HG02885 (cell line): Measurements from ENCODE around the gene CLOCK.
A peak's percentile ranks its signal among the peaks of the same experiment; 100 is the strongest.
"Not testable (repeated sequence)": the region's sequence is repeated elsewhere in the genome, so short reads cannot be mapped to it uniquely, and the experiment has no call there.

Experiments
- ATAC-seq: cut with Tn5 transposase; IDR thresholded peaks from one replicate; pipeline ENCODE4 v1.9.1; 2021; ENCODE audit warnings: mild to moderate bottlenecking; ENCODE audit not compliant: unreplicated experiment, poor library complexity

The CLOCK gene, protein sequence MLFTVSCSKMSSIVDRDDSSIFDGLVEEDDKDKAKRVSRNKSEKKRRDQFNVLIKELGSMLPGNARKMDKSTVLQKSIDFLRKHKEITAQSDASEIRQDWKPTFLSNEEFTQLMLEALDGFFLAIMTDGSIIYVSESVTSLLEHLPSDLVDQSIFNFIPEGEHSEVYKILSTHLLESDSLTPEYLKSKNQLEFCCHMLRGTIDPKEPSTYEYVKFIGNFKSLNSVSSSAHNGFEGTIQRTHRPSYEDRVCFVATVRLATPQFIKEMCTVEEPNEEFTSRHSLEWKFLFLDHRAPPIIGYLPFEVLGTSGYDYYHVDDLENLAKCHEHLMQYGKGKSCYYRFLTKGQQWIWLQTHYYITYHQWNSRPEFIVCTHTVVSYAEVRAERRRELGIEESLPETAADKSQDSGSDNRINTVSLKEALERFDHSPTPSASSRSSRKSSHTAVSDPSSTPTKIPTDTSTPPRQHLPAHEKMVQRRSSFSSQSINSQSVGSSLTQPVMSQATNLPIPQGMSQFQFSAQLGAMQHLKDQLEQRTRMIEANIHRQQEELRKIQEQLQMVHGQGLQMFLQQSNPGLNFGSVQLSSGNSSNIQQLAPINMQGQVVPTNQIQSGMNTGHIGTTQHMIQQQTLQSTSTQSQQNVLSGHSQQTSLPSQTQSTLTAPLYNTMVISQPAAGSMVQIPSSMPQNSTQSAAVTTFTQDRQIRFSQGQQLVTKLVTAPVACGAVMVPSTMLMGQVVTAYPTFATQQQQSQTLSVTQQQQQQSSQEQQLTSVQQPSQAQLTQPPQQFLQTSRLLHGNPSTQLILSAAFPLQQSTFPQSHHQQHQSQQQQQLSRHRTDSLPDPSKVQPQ

DNA sequence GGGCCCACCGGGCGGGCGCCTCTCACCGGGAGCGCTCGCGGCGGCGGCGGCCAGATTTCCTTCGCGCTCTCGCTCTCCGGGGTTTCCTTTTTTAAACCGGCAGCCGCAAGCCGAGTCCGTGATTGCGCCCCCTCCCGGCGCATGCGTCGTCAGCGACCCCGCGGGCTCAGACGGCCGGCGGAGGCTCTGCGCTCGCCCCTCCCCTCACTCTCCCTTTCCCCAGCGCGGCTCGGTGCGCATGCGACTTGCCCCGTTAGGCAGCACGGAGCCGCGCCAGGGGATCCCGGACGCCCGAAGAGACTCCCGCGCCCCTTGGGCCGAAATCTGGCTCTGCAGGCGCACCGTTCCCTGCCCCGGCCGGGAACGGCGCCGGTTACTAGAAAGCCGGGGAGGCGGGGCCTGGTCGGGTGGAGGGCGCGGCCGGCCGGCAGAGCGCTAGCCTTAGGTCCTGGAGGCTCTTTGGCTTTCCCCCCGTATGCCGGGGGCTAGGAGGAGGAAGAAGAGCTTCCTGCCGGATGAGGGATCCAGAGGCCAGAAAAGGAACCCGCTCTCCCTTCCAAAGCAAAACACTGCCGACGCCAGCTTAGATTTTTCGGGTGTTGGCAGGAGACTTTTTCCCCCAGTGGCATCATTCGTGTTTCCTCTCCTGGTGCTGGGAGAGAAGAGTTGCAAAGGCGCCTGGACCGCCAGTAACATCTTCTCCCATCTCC lies at the start of gene CLOCK:
CLOCK (minus strand) TSS at position 154 of the 710 bp plus-strand sequence. CDS start 64,124 bp downstream, outside the sequence.
- ATAC-seq: peak; percentile 73

DNA sequence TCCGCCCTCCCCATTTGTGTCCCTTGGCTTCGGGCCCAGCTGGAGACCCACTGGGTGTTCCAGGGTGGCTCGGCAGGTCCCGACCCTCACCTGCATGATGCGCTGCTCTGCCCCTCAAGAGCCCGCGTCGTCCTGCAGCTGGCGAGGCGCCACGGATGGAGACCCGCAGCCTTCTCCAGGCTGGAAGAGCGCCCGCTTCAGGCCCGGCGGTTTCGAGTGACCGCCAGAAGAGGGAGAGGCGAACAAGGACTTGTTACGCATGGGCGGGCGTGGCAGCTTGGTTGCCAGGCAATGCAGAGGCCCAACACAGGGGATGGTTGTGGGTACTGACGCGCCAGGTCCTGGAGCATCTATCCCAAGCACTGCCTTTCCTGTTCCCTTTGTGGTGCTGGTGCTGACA lies 45.3 kb upstream of the CLOCK start, which contains the start of gene PDCL2:
PDCL2 (minus strand) TSS at position 232 of the 400 bp plus-strand sequence; CDS start at position 96, 136 bp downstream.
- no peak for ATAC-seq

DNA sequence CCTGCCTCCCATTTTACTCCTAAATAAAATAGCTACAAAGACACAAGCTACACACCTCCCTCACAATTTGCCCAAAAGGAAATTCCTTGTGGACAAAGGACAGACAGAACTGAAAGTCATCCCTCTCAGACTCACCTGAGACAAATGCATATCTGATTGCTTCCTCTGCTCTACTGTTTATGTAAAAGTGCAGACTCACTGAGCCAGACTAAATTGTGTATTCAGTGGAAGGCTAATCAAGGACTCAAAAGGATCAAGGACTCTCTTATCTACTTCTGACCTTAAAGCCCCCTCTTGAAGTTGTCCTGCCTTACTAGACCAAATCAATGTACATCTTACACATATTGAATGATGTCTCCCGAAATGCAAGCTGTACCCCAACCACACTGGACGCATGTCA lies 41.5 kb upstream of the CLOCK start:
- no peak for ATAC-seq

DNA sequence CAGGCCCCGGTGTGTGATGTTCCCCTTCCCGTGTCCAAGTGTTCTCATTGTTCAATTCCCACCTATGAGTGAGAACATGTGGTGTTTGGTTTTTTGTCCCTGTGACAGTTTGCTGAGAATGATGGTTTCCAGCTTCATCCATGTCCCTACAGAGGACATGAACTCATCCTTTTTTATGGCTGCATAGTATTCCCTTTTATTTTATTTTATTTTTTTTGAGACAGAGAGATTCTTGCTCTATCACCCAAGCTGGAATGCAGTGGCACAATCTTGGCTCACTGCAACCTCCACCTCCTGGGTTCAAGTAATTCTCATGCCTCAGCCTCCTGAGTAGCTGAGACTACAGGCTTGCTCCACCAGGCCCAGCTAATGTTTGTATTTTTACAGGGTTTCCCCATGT lies 36.1 kb upstream of the CLOCK start:
- ATAC-seq: not testable (repeated sequence)

DNA sequence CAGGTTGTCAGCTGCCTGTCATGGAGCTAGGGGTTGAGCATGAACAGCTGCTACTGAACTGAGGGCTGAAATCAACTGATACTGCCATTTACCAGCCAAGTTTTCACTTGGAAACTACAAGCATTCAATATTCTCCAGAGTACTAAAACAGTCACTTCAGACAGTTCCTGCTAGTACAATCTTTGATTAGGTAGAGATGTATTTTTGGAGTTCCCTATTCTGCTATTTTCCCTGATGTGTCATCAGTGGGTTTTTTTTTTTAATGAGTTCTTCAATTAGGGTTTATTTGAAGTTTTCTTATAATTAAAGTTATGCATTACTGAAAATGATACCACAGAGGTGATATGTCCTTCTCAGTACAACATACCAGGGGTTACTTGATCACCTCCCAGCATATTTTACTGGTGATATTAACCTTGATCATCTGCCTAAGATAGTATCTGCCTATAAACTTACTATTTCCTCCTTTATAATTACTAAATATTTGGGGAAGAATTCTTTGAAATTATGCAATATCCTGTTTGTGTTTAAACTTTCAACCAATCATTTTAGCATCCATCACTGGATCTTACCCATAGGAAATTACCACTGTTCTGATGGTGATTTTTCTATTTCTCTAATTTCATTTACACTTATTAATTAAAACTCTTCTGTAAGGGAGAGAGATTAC lies 31.8 kb upstream of the CLOCK start:
- ATAC-seq: no peak

DNA sequence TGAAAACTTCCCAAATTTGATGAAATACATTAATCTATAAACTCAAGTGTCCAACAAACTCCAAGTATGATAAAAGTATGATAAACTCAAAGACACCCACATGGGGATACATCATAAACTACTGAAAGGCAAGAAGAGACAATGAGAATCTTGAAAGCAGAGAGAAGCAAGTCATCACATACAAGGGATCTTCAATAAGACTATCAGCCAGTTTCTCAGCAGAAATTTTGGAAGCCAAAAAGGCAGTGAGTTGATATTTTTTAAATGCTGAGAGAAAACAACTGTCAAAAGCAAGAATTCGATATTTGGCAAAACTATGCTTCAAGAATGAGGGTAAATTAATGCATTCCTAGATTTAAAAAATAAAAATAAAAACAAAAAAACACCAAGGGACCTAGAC lies 28.8 kb upstream of the CLOCK start:
- no peak for ATAC-seq

DNA sequence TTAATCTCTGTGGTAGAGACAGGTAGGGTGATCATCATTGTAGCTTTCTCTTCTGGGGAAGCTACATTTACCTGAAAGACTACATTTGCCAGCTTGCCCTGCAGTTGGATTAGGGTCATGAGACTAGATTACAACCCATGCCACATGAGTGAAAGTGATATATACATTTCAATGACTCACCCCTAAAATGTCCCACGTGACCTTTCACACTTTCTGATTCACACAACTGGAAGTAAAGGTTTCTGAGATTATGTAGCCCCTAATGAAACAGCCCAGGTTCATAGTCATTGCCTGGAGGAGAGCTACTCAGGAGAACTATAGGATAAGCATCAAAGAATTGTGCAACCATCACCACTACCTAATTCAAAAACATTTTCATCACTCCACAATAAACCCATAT lies 27.5 kb upstream of the CLOCK start:
- ATAC-seq: no peak

DNA sequence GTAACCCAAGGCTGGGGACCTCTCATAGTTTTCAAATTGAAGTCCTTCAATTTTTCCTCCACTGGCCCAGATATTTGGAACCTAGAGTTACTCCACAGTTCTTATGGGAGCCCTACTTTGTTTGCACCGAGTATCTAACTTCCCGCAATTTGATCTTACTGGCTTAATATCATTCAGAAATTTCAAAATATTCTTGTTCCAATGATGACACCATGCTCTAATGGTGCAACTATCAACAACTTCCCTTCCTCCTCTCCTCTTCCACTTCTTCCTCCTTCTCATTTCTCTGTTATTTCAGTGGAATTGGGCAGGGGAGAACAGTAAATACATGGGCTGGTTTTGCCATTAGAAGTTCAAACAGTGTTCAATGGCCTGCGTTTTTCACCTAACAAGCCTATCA lies 25.1 kb upstream of the CLOCK start:
- no peak for ATAC-seq

DNA sequence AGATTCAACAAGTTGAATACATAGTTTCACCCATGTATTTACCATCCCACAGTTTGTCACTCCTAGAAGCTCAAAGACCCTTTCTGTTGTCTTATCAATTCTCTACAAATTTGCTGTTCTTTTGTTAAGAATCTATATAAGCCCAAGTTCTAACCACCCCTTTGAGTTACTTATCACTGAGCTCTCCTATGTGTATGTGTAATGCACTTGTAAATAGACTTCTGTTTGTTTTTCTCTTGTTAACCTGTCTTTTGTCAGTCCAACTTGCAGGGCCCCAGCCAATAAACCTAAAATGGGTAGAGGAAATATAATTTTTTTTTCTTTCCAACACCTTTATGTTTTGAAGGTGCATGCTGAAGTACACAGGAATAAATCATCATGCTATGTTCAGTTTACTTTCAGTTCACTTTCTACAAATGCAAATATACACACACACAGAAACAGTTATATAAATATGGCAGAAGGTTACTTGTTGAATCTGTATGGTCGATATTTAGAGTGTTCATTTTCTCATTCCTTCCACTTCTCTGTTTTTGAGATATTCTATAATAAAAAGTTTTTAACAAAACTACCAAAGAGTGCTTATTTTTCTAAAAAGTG lies 22.3 kb upstream of the CLOCK start:
- ATAC-seq: peak; percentile 93

DNA sequence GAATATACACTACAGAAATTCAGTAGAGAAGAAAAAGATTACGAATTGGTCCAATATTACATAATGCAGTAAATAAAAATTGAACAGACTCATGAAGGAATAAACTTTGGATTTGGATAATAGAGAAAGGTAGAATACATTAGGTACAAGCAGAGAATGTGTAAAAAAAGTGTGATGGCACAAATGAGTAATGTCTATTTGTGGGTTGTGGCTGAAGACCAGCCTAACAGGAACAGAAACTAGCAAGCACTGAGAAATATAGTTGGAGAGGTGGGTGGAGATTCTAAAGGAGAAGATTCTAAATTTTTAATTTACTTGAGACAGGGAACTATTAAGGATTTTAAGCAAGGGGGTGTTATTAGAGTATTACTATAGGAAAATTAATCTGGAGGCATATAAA lies 15.2 kb upstream of the CLOCK start:
- peak; percentile 100 for ATAC-seq

DNA sequence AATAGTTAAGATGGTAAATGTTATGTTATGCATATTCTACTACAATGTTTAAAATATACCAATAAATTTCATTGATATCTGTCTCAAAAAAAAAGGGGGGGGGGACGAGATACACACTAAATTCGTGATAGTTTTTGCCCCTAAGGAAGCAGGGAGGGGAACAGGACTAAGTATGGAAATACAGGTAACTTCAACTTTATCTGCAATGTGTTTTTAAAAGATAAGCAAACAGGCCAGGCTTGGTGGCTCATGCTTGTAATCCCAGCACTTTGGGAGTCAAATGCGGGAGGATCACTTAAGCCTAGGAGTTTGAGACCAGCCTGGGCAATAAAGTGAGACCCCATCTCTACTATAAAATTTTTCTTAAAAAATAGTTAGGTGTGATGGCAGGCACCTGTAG lies 13.4 kb upstream of the CLOCK start:
- no peak for ATAC-seq

DNA sequence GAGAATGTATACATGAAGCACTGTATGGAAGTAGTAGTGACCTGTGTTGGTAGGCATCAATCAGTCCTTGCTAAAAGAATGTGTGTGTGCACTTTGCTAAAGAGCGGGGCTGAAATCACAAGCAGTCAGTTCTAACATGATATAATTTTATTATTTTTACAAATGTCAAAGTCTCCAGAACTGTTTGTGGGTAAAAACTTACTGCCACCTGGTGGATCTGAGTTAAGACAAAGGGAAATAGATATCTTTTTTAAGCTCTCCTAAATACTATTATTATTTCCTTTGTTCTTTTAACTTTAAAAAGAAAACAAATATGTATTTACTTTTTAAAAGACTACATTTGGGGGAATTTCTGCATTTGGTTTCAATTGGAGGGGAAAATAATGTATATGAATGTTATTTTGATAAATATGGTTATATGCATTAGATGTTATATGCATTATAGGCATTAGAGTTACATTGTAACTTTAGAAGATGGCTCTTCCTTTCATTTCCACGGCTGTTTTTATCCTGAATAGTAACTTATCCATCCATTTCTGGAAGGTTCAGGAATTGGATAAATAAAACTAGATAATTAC lies 7.8 kb upstream of the CLOCK start:
- peak; percentile 24 for ATAC-seq

DNA sequence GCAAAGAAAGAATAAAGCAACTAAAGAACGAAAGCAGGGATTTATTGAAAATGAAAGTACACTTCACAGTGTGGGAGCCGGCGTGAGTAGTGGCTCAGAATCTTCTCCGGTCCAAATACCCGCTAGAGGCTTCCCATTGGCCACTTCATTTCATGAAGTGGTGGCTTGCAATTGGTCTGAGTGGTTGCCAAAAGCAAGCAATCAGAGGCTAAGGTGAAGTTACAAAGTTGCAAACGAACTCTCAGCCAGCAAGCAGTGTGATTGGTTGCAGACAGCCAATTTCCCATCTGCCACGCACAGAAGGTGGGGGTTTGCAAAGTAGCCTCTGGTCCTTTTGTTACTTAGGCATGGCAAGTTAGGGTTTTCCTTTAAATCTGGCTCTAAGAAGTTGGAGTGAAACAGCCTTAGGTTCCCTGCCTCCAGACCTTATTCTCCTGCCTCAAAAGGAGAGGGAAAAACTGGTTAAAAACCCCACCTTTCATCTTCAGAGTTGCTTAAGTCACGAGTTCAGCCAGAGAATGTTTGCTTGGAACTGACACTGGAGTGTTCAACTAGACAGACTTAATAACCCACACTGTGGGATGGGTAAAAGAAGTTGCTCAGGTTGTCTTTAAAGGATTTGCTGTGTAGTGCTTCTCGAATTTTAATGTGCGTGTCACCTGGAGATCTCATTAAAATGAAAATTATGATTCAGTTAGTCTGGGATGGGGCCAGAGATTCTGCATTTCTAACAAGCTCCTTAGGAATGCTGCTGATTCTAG lies 6.9 kb upstream of the CLOCK start:
- ATAC-seq: peak; percentile 86

DNA sequence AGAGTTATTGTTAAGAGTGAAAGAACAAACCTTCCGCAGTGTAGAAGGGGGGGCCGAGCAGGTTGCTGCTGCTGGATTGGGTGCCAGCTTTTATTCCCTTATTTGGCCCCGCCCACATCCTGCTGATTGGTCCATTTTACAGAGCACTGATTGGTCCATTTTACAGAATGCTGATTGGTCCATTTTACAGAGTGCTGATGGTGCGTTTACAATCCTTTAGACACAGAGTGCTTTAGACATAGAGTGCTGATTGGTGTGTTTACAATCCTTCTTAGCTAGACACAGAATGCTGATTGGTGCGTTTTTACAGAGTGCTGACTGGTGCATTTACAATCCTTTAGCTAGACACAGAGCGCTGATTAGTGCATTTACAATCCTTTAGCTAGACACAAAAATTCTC lies 5.3 kb upstream of the CLOCK start:
- ATAC-seq: not testable (repeated sequence)

DNA sequence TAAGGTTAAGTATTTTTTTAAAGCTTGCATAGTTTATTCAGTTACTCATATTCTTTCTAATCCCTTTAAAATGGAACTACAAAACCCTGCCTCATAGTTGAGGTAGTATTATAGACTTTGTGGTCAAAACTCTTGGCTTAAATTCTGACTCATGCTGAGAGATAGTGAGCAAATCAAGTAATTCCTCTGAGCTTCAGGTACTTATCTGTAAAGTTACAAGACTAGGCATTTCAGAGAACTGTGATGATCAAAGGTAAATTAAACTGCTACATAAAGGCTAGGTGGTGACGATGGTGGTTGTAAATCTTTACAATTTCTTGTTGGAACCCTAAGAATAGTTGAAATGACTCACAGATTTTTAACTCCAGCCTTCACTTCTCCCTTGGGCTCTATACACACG lies 3.2 kb upstream of the CLOCK start:
- ATAC-seq: no peak

DNA sequence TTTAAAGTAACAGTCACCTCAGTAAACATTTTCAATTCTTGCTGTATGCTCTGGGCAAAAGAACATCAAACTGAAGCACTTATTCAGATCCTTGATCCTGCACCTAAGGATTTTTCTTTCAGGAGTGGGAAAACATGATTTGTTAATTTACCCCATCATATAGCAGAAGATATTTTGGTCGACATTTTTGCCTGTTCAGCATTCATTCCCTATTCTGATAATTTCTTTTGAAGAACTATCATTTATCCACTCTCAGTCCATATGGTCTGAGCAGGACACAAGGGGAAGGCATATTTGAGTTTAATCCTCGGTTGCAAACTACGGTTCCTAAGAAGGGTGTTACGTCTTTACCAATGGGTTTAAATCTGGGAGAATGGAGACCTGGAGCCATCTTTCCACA lies 1.2 kb upstream of the CLOCK start:
- no peak for ATAC-seq

DNA sequence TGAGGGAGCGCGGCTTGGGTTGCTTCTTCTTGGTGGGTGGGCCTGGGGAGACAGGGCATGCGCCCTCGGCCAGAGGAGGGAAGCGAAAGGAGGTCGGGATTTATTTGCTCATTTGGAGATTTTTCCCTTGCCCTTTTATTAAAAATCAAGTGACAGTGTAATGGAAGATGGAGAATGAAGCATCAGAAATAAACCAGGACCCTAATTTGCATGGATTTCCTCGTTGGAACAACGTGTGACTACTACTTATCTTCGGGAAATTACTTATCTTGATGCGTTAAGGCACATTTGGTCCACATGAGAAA lies 709 bp upstream of the CLOCK start:
- no peak for ATAC-seq

DNA sequence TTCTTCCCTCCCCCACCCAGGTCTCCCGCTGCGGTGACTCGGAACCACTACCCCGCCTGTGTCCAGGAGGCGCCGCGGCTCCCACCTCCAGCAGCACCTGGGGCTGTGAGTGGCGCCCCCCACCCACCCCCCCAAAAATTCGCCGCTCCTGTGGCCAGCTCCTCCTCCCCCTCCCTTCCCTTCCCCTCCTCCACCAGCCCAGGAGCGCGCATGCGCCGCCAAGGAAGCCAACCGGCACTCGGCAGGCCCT lies 278 bp downstream of the CLOCK start:
- peak; percentile 50 for ATAC-seq
